Psoas muscle (tissue), 8 donors: ENCODE data around the gene TNFAIP1. TPM values are rescaled to one million over a fixed set of nuclear protein-coding genes. Genes with fewer than 3 reads are reported as not detected.

Experiments
- ATAC-seq, 4 donors: fragments of 200-7000 bp; cut with Tn5 transposase; one replicate each; pipeline ENCODE4 v1.9.1; 2020; ENCODE audit warnings: moderate library complexity in 3 of 4, mild to moderate bottlenecking in 2 of 4
- DNase-seq, 2 donors: peaks; one replicate each; pipeline ENCODE4 v3.0.0-alpha.2; 2020
- H3K27ac ChIP-seq: fragments of 200-600 bp; one replicate; pipeline ENCODE4 v1.8.0; 2022
- H3K27me3 ChIP-seq, 3 donors: fragments of 200-600 bp in 1 of 3; one replicate each; pipeline versions ENCODE4 v1.6.1 to v1.8.0; 2013 to 2022; ENCODE audit warnings: low read length in 2 of 3, mild to moderate bottlenecking in 2 of 3, moderate library complexity in 1 of 3; ENCODE audit not compliant: insufficient read depth in 3 of 3
- H3K36me3 ChIP-seq, 2 donors: fragments of 200-600 bp in 1 of 2; one replicate each; pipeline versions ENCODE4 v1.6.1 to v1.8.0; 2013 to 2022; ENCODE audit warnings: low read depth in 1 of 2, mild to moderate bottlenecking in 1 of 2, moderate library complexity in 1 of 2; ENCODE audit not compliant: insufficient read depth in 1 of 2
- H3K4me1 ChIP-seq: fragments of 200-600 bp; one replicate; pipeline ENCODE4 v1.8.0; 2022
- H3K4me3 ChIP-seq: fragments of 200-600 bp; one replicate; pipeline ENCODE4 v1.8.0; 2022; ENCODE audit warnings: mild to moderate bottlenecking
- H3K9me3 ChIP-seq: fragments of 200-600 bp; one replicate; pipeline ENCODE4 v1.8.0; 2022
- WGBS, 3 donors: extraction: QIAGEN DNeasy Blood & Tissue Kit; methylation state at CpG; one replicate each; pipeline versions ENCODE4 v1.1.6 to v1.1.7; 2013; 5-methylcytosine and 5-hydroxymethylcytosine counted together
- intact Hi-C, 2 donors: fragments of 100-400 bp; cut with DNase I; formaldehyde crosslinking; loops; one replicate each; pipeline versions ENCODE4 v1.11.0 to v1.14.2; 2022
- polyA plus RNA-seq, 3 donors: library from polyadenylated mRNA; stranded (reverse); fragments of 200-250 nt; gene quantifications; one replicate each; pipeline ENCODE4 v1.2.3, GENCODE V29; 2013
- total RNA-seq, 4 donors: library from RNA; stranded (reverse); fragmentation: NEBNext Ultra II Directional in 2 of 4; extraction: Animal tissue kit (Norgen Biotek cat#: 25700) in 2 of 4; gene quantifications; one replicate each; pipeline versions ENCODE4 v1.2.1 to v1.2.4, GENCODE V29; 2021 to 2023
- TF ChIP-seq, protein P1 (sequence below): fragments of 200-600 bp; IDR thresholded peaks from one replicate; pipeline ENCODE4 v1.8.0; 2022; ENCODE audit warnings: antibody characterized with exemption
- donor health status: healthy with polysubstance abuse.
- donor health status: DM: no; HTN: no; CAD: no; lungs with moderate emphysema.
- donor health status: Bipolar disorder and iron deficiency.
- donor health status: healthy.
- donor health status: DM: yes; HTN: yes; CAD: no.
- donor health status: DM: no; HTN: no; CAD: no.
- donor health status: DM: no; HTN: no; CAD: no.
- donor health status: DM: yes; HTN: yes; CAD: no.

Gene TNFAIP1
- total and polyA plus RNA-seq, 7 donors, result 13.0 to 32.6 (median 23.3) TPM

DNA sequence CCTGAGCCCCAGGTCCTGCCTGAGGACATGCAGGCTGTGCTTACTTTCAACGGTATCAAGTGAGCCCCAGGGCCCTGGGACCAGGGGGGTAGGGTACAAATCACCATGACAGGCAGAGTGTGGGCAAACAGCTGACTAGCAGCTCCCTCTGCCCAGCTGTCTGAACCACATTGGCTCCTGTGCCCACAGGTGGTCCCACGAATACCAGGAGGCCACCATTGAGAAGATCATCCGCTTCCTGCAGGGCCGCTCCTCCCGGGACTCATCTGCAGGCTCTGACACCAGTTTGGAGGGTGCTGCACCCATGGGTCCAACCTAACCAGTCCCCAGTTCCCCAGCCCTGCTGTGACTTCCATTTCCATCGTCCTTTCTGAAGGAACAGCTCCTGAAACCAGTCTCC is 60.4 kb downstream of the TNFAIP1 start:
- WGBS, 3 donors, result 82 to 85% (median 83%) methylated on average over 6 of the region's 6 CpGs
- TF ChIP-seq, protein P1, sequence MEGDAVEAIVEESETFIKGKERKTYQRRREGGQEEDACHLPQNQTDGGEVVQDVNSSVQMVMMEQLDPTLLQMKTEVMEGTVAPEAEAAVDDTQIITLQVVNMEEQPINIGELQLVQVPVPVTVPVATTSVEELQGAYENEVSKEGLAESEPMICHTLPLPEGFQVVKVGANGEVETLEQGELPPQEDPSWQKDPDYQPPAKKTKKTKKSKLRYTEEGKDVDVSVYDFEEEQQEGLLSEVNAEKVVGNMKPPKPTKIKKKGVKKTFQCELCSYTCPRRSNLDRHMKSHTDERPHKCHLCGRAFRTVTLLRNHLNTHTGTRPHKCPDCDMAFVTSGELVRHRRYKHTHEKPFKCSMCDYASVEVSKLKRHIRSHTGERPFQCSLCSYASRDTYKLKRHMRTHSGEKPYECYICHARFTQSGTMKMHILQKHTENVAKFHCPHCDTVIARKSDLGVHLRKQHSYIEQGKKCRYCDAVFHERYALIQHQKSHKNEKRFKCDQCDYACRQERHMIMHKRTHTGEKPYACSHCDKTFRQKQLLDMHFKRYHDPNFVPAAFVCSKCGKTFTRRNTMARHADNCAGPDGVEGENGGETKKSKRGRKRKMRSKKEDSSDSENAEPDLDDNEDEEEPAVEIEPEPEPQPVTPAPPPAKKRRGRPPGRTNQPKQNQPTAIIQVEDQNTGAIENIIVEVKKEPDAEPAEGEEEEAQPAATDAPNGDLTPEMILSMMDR, result no peak
- ATAC-seq (no peak), DNase-seq (peak in 1 of 2 donors; percentile 28)
- Histone ChIP-seq H3K27me3 (no peaks in the 10 kb centered on the region), H3K36me3 (peaks cover 0 to 68% of the 10 kb centered on the region in 2 donors), H3K4me1 (no peaks in the 10 kb centered on the region), H3K4me3 (no peak overlapping the region), H3K9me3 (no peaks in the 10 kb centered on the region), H3K27ac (no peak overlapping the region)
- intact Hi-C loops, result no loop called here

Other genes with a start within 250 kb of the TNFAIP1 start
- 10 to 100 TPM in 2 of 4 donors, 1 to 10 TPM in 2; 3.9 to 13.5 (median 9.0) TPM for gene TMEM97, start 16.6 kb upstream of the TNFAIP1 start, total RNA-seq
- 1 to 10 TPM; 4.0 to 9.0 (median 6.2) TPM for gene TMEM97, start 16.6 kb upstream of the TNFAIP1 start, polyA plus RNA-seq
- 1 to 10 TPM; 4.4 to 8.7 (median 5.4) TPM for gene IFT20, start 289 bp upstream of the TNFAIP1 start, total RNA-seq
- gene IFT20, start 289 bp upstream of the TNFAIP1 start, polyA plus RNA-seq, result 10 to 100 TPM in 1 of 3 donors, 1 to 10 TPM in 2; 6.3 to 32.1 (median 8.7) TPM
- 100 to 1,000 TPM; 182 to 206 (median 190) TPM for gene POLDIP2, start 21.8 kb downstream of the TNFAIP1 start, total RNA-seq
- gene POLDIP2, start 21.8 kb downstream of the TNFAIP1 start, polyA plus RNA-seq, result 100 to 1,000 TPM; 172 to 299 (median 204) TPM
- gene SEBOX, start 29.4 kb downstream of the TNFAIP1 start, total RNA-seq, result not detected
- not detected for gene SEBOX, start 29.4 kb downstream of the TNFAIP1 start, polyA plus RNA-seq
- gene VTN, start 34.5 kb downstream of the TNFAIP1 start, total RNA-seq, result 1 to 10 TPM in 1 of 4 donors, under 1 TPM in 1, not detected in 2; 0.24 to 1.2 TPM
- gene VTN, start 34.5 kb downstream of the TNFAIP1 start, polyA plus RNA-seq, result under 1 TPM; 0.06 to 0.18 (median 0.12) TPM
- gene SARM1, start 35.9 kb downstream of the TNFAIP1 start, total RNA-seq, result 1 to 10 TPM; 1.8 to 2.2 (median 1.9) TPM
- gene SARM1, start 35.9 kb downstream of the TNFAIP1 start, polyA plus RNA-seq, result under 1 TPM; 0.77 to 0.91 (median 0.82) TPM
- 1 to 10 TPM; 2.7 to 4.2 (median 2.8) TPM for gene SLC46A1, start 70.5 kb downstream of the TNFAIP1 start, total RNA-seq
- gene SLC46A1, start 70.5 kb downstream of the TNFAIP1 start, polyA plus RNA-seq, result 1 to 10 TPM; 1.1 to 2.5 (median 1.4) TPM
- not detected for gene SLC13A2, start 137.9 kb downstream of the TNFAIP1 start, total RNA-seq
- gene SLC13A2, start 137.9 kb downstream of the TNFAIP1 start, polyA plus RNA-seq, result under 1 TPM in 1 of 3 donors, not detected in 2; 0.21 TPM
- not detected for gene FOXN1, start 170.6 kb downstream of the TNFAIP1 start, total RNA-seq
- gene FOXN1, start 170.6 kb downstream of the TNFAIP1 start, polyA plus RNA-seq, result not detected
- 1 to 10 TPM; 2.0 to 7.8 (median 4.5) TPM for gene UNC119, start 216.9 kb downstream of the TNFAIP1 start, total RNA-seq
- gene UNC119, start 216.9 kb downstream of the TNFAIP1 start, polyA plus RNA-seq, result 1 to 10 TPM; 1.9 to 2.6 (median 2.2) TPM
- 10 to 100 TPM; 30.5 to 44.9 (median 33.4) TPM for gene PIGS, start 235.8 kb downstream of the TNFAIP1 start, total RNA-seq
- gene PIGS, start 235.8 kb downstream of the TNFAIP1 start, polyA plus RNA-seq, result 10 to 100 TPM; 16.7 to 37.1 (median 26.4) TPM
- gene ALDOC, start 241.1 kb downstream of the TNFAIP1 start, total RNA-seq, result 1 to 10 TPM; 1.3 to 2.9 (median 2.0) TPM
- gene ALDOC, start 241.1 kb downstream of the TNFAIP1 start, polyA plus RNA-seq, result 1 to 10 TPM; 1.2 to 2.4 (median 1.7) TPM